Cardiac muscle cell (in vitro differentiated cells and primary cell): ENCODE data around the gene NIPSNAP3A. TPM values are rescaled to one million over a fixed set of nuclear protein-coding genes. Genes with fewer than 3 reads are reported as not detected.

Experiments used
- DNase-seq, 2 donors: peaks; one replicate each; pipeline versions ENCODE4 v3.0.0 to v3.0.0-alpha.2; 2010 to 2017; ENCODE audit warnings: low read depth in 1 of 2, low spot score in 1 of 2
- H3K27ac ChIP-seq: fragments of 200-600 bp; sonication (generic); 2 replicates; pipeline ENCODE4 v1.5.1; 2016
- H3K27me3 ChIP-seq: fragments of 200-600 bp; sonication (generic); 2 replicates; pipeline ENCODE4 v1.6.0; 2016; ENCODE audit warnings: control low read depth
- H3K36me3 ChIP-seq: fragments of 200-600 bp; sonication (generic); 2 replicates; pipeline ENCODE4 v1.5.1; 2016; ENCODE audit warnings: control low read depth
- H3K4me1 ChIP-seq: fragments of 200-600 bp; sonication (generic); 2 replicates; pipeline ENCODE4 v1.8.1; 2017; ENCODE audit warnings: low read depth, mild to moderate bottlenecking, mixed run types
- H3K4me3 ChIP-seq: fragments of 200-600 bp; sonication (generic); 2 replicates; pipeline ENCODE4 v1.5.1; 2016; ENCODE audit warnings: mild to moderate bottlenecking
- H3K9me3 ChIP-seq: fragments of 200-600 bp; sonication (generic); 2 replicates; pipeline ENCODE4 v1.5.1; 2017; ENCODE audit warnings: low read depth, mild to moderate bottlenecking, control low read depth
- polyA plus RNA-seq: library from polyadenylated mRNA; unstranded; fragments of >200 nt; fragmentation: Nextera tagmentation; extraction: Ambion mirVana; gene quantifications from 2 replicates; pipeline ENCODE4 v1.2.1, GENCODE V29; 2016
- total RNA-seq: library from RNA; depleted of rRNA; stranded (reverse); fragments of >200 nt; gene quantifications from 2 replicates; pipeline ENCODE4 v1.2.3, GENCODE V29; 2016
- TF ChIP-seq, protein P1 (sequence below): IDR thresholded peaks from 2 replicates; pipeline ENCODE4 v1.5.1; 2012; ENCODE audit warnings: low read depth, mild to moderate bottlenecking, low read length

The NIPSNAP3A gene
- total and polyA plus RNA-seq, 2 experiments from 2014 or later = 61.7 to 187 TPM

DNA sequence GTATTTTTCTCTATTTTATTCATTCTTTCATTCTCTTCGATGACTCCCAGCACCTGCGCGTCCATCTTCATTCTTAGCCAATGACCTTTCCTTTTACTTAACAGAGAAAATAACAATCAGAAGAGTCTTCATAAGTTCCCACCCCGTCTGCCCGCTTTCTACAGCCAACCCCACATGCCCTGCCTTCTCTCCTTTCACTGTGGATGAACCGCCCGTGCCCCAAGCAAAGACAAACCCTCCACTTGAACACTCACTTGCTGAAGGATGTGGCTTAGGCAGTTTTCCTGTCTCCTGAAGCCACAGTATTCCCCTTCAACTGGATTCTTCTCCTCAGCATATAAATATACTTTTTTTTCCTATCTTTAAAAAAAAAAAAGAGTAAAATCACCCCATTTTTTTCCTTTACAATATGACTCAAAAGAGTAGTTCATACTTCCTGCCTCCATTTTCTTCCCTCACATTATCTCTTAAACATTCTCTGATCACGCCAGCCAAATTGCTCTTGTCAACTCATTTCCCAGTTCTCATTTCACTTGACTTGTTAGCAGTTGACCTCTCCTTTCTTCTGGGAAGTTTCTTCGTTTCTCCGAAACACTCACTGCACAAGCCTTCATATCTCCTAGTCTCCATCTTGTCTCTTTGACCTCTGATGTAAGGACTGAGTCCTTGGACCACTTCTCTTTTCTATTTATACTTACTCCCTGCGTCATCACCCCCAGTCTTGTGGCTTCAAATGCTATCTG, 27.5 kb downstream of the NIPSNAP3A start:
- Histone ChIP-seq H3K9me3 (no peaks in the 10 kb centered on the region), H3K36me3 (no peaks in the 10 kb centered on the region), H3K27ac (peak overlapping the region; percentile 77), H3K4me1 (peaks cover 60% of the 10 kb centered on the region), H3K4me3 (no peak overlapping the region), H3K27me3 (no peaks in the 10 kb centered on the region)
- peak; percentile 50 to 66 for DNase-seq
- TF ChIP-seq, protein P1, sequence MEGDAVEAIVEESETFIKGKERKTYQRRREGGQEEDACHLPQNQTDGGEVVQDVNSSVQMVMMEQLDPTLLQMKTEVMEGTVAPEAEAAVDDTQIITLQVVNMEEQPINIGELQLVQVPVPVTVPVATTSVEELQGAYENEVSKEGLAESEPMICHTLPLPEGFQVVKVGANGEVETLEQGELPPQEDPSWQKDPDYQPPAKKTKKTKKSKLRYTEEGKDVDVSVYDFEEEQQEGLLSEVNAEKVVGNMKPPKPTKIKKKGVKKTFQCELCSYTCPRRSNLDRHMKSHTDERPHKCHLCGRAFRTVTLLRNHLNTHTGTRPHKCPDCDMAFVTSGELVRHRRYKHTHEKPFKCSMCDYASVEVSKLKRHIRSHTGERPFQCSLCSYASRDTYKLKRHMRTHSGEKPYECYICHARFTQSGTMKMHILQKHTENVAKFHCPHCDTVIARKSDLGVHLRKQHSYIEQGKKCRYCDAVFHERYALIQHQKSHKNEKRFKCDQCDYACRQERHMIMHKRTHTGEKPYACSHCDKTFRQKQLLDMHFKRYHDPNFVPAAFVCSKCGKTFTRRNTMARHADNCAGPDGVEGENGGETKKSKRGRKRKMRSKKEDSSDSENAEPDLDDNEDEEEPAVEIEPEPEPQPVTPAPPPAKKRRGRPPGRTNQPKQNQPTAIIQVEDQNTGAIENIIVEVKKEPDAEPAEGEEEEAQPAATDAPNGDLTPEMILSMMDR = no peak

DNA sequence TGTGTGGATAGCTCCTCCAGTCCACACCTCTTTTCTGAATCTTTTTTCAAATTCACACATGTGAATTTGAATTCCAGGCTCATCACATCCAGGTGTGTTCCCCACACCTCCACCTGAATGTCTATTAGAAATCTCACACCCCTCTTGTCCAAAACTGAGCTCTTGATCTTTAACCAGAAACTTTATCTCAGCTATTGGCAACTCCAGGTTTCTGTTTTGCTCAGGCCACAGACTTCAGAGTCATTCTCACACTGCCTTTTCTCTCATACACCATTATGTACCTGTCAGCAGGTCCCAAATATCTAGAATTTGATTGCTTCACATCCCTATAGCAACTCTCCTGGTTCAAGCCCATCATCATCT, 28.1 kb downstream of the NIPSNAP3A start:
- Histone ChIP-seq H3K36me3 (no peaks in the 10 kb centered on the region), H3K4me1 (peaks cover 65% of the 10 kb centered on the region), H3K27me3 (no peaks in the 10 kb centered on the region), H3K9me3 (no peaks in the 10 kb centered on the region), H3K4me3 (no peak overlapping the region), H3K27ac (peak overlapping the region; percentile 77)
- TF ChIP-seq, protein P1 = no peak
- no peak for DNase-seq

DNA sequence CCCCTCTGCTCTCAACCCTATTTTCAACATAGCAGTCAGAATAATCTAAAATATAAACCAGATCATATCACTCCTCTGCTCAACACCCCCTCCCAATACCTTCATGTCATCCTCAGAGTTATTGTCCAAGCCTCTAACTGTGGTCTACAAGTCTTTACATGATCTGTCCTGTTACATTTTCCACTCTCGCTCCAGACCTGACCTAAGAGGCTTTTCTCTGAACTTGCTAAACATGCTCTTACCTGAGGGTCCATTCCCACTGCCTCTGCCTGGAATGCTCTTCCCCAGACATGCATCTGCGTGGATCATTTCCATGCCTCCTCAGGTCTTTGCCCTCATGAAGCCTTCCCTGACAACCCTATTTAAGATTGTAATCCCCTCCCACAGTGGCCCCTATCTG, 28.5 kb downstream of the NIPSNAP3A start:
- no peak for DNase-seq
- Histone ChIP-seq H3K27ac (peak overlapping the region; percentile 77), H3K4me1 (peaks cover 69% of the 10 kb centered on the region), H3K36me3 (no peaks in the 10 kb centered on the region), H3K4me3 (no peak overlapping the region), H3K9me3 (no peaks in the 10 kb centered on the region), H3K27me3 (no peaks in the 10 kb centered on the region)
- TF ChIP-seq, protein P1 = no peak

DNA sequence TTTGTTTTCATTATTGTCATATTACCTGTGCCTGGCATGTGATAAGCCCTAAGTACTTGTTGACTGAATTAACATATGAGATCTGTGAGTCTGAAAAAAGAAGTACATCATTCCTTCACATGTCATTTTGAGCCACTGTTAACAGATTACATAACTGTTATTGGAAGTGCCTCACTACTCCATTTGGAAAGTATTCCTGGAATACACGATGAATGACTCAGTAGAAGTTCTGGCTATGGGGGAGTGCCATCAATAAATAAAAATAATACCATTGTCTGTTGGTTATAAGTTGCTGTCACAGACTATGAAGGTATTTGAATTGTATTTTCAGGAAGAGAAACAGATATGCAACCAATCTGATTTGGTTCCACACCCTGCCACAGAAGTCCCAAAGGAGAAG, 29.3 kb downstream of the NIPSNAP3A start:
- H3K9me3 ChIP-seq = no peaks in the 10 kb centered on the region
- H3K4me3 ChIP-seq = no peak overlapping the region
- no peak for DNase-seq
- no peaks in the 10 kb centered on the region for H3K36me3 ChIP-seq
- H3K4me1 ChIP-seq = peaks cover 76% of the 10 kb centered on the region
- TF ChIP-seq, protein P1 = no peak
- H3K27ac ChIP-seq = peak overlapping the region; percentile 77
- no peaks in the 10 kb centered on the region for H3K27me3 ChIP-seq

DNA sequence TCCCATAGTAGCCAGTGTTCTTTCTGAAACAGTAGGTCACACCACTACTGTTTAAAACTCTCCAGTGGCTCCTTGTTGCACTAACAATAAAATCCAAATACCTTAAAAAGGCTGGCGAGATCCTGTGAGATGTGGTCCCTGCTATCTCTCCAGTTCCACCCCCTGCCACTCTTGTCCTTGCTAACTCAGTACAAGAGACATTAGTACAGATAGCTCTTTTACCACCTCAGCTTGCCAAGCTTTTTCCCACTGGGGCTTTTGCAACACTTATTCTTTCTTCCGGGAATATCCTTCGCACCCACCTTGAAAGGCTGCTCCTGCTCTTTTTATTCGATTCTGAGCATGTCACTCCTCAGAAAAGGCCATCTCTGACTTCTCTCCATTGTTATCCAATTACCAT, 31.3 kb downstream of the NIPSNAP3A start:
- Histone ChIP-seq H3K27ac (peak overlapping the region; percentile 77), H3K4me1 (peaks cover 57% of the 10 kb centered on the region), H3K9me3 (no peaks in the 10 kb centered on the region), H3K4me3 (no peak overlapping the region), H3K27me3 (no peaks in the 10 kb centered on the region), H3K36me3 (peaks cover 4% of the 10 kb centered on the region)
- TF ChIP-seq, protein P1 = no peak
- no peak for DNase-seq
